Loucy (cell line): ENCODE measurements around the gene HEATR5B.

Experiments used
- H2AFZ ChIP-seq: fragments of 200-600 bp; sonication (generic); 2 replicates; pipeline ENCODE4 v1.6.0; 2016; ENCODE audit warnings: antibody characterized with exemption, mild to moderate bottlenecking, low read length, moderate library complexity
- H3F3A ChIP-seq: fragments of 200-600 bp; 2 replicates; pipeline ENCODE4 v1.6.0; 2016; ENCODE audit warnings: antibody characterized with exemption, low read depth, mild to moderate bottlenecking
- H3K27me3 ChIP-seq: fragments of 200-600 bp; sonication (generic); 2 replicates; pipeline ENCODE4 v1.6.1; 2014; ENCODE audit warnings: low read length, mild to moderate bottlenecking; ENCODE audit not compliant: insufficient read depth, poor library complexity, severe bottlenecking
- H3K36me3 ChIP-seq: fragments of 200-600 bp; sonication (generic); 2 replicates; pipeline ENCODE4 v1.6.1; 2016; ENCODE audit warnings: low read length; ENCODE audit not compliant: insufficient read depth
- H3K4me1 ChIP-seq: fragments of 200-600 bp; sonication (generic); 2 replicates; pipeline ENCODE4 v1.5.1; 2014; ENCODE audit warnings: low read length, mild to moderate bottlenecking; ENCODE audit not compliant: insufficient read depth, poor library complexity, severe bottlenecking
- H3K4me2 ChIP-seq: fragments of 200-600 bp; sonication (generic); 2 replicates; pipeline ENCODE4 v1.6.0; 2014; ENCODE audit warnings: antibody characterized with exemption, low read length, low read depth, mild to moderate bottlenecking; ENCODE audit not compliant: poor library complexity, severe bottlenecking
- H3K4me3 ChIP-seq: fragments of 200-600 bp; sonication (generic); 2 replicates; pipeline ENCODE4 v1.5.1; 2014; ENCODE audit warnings: low read length, mild to moderate bottlenecking, mixed read lengths; ENCODE audit not compliant: poor library complexity, severe bottlenecking
- H3K79me2 ChIP-seq: fragments of 200-600 bp; sonication (generic); 2 replicates; pipeline ENCODE4 v1.6.1; 2014; ENCODE audit warnings: low read length; ENCODE audit not compliant: insufficient read depth
- H3K9ac ChIP-seq: fragments of 200-600 bp; sonication (generic); 2 replicates; pipeline ENCODE4 v1.6.0; 2014; ENCODE audit warnings: mild to moderate bottlenecking, low read depth, low read length, moderate library complexity; ENCODE audit not compliant: poor library complexity, severe bottlenecking
- H3K9me2 ChIP-seq: fragments of 200-600 bp; sonication (generic); replicated peaks from 2 replicates; pipeline ENCODE4 v1.6.1; 2016; ENCODE audit warnings: low read depth, low read length, mixed read lengths
- H3K9me3 ChIP-seq: fragments of 200-600 bp; sonication (generic); 2 replicates; pipeline ENCODE4 v1.6.1; 2014; ENCODE audit warnings: mild to moderate bottlenecking, antibody characterized with exemption, low read length, low read depth; ENCODE audit not compliant: insufficient read depth
- H4K20me1 ChIP-seq: fragments of 200-600 bp; sonication (generic); 2 replicates; pipeline ENCODE4 v1.6.0; 2014; ENCODE audit warnings: antibody characterized with exemption, low read length, mild to moderate bottlenecking; ENCODE audit not compliant: insufficient read depth, poor library complexity, severe bottlenecking
- CTCF ChIP-seq: fragments of 200-600 bp; sonication (generic); conservative IDR thresholded peaks from 2 replicates; pipeline ENCODE4 v1.5.1; 2014; ENCODE audit warnings: mild to moderate bottlenecking, antibody characterized with exemption, low read length
- EZH2phosphoT487 ChIP-seq: fragments of 200-600 bp; IDR thresholded peaks from 2 replicates; pipeline ENCODE4 v1.6.1; 2018; ENCODE audit warnings: antibody characterized with exemption, mild to moderate bottlenecking, moderate library complexity, borderline replicate concordance

HEATR5B gene

GRCh38 chr2:36967236-36967876, 116.8 kb downstream of the HEATR5B start:
- H3K4me3 ChIP-seq, result peak overlapping the region; percentile 86
- H4K20me1 ChIP-seq, result peaks cover 11% of the 10 kb centered on the region
- H3K9ac ChIP-seq, result peak overlapping the region; percentile 85
- no peaks in the 10 kb centered on the region for H3K9me2 ChIP-seq
- no peaks in the 10 kb centered on the region for H3K27me3 ChIP-seq
- peaks cover 41% of the 10 kb centered on the region for H3K4me1 ChIP-seq
- H3F3A ChIP-seq, result no peaks in the 10 kb centered on the region
- H3K4me2 ChIP-seq, result peak overlapping the region; percentile 82
- peaks cover 37% of the 10 kb centered on the region for H3K79me2 ChIP-seq
- H3K36me3 ChIP-seq, result no peaks in the 10 kb centered on the region
- no peaks in the 10 kb centered on the region for H3K9me3 ChIP-seq
- H2AFZ ChIP-seq, result peak overlapping the region; percentile 81
- no peak for TF ChIP-seq CTCF
- TF ChIP-seq EZH2phosphoT487, result no peak

GRCh38 chr2:36966370-36967235, 117.6 kb downstream of the HEATR5B start, which contains the start of gene STRN:
Gene STRN (minus strand): TSS chr2:36966536. CDS start chr2:36966463, 73 bp downstream.
- H3K9me3 ChIP-seq, result no peaks in the 10 kb centered on the region
- H3F3A ChIP-seq, result no peaks in the 10 kb centered on the region
- H3K36me3 ChIP-seq, result no peaks in the 10 kb centered on the region
- peaks cover 14% of the 10 kb centered on the region for H4K20me1 ChIP-seq
- peak within 1 kb of the TSS; percentile 88 for H3K4me2 ChIP-seq
- TF ChIP-seq EZH2phosphoT487, result no peak
- TF ChIP-seq CTCF, result no peak
- peak within 1 kb of the TSS; percentile 85 for H3K9ac ChIP-seq
- peak within 1 kb of the TSS; percentile 81 for H2AFZ ChIP-seq
- no peaks in the 10 kb centered on the region for H3K27me3 ChIP-seq
- peak within 1 kb of the TSS; percentile 91 for H3K4me3 ChIP-seq
- H3K79me2 ChIP-seq, result peaks cover 44% of the 10 kb centered on the region
- peaks cover 48% of the 10 kb centered on the region for H3K4me1 ChIP-seq
- no peaks in the 10 kb centered on the region for H3K9me2 ChIP-seq

DNA sequence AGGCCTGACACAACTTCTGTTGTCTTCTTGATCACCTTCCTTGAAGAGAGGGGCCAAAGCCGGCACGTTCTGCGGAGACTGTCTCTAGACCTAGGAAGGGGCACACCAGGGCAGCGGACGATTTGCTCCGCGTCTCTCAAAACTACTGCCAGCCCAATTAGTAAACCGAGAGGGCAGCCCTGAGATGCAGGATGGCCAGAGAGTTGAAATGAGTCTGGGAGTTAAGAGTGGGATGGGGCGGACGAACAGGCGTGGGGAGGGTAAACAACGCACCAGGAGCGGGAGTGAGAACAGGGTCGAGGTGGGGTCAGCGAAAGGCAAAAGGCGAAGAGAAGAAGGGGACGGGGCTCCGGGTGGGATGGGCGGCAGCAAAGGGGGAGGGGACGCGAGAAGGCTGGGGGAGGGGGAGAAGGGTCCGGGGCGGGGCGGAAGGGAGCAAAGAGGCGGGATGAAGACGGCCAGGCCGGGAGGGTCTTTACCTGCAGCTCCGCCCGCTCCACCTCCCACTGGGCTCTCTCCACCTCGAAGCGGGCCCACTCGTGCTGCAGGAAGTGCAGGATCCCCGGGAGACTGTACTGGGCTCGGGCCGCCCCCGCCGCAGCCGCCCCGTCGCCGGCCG, 118.3 kb downstream of the HEATR5B start:
- H3K79me2 ChIP-seq, result peaks cover 52% of the 10 kb centered on the region
- TF ChIP-seq CTCF, result no peak
- TF ChIP-seq EZH2phosphoT487, result no peak
- peaks cover 17% of the 10 kb centered on the region for H4K20me1 ChIP-seq
- H3K4me3 ChIP-seq, result peak overlapping the region; percentile 91
- H3K4me1 ChIP-seq, result peaks cover 49% of the 10 kb centered on the region
- H3K9ac ChIP-seq, result peak overlapping the region; percentile 78
- no peaks in the 10 kb centered on the region for H3K27me3 ChIP-seq
- no peaks in the 10 kb centered on the region for H3K36me3 ChIP-seq
- peak overlapping the region; percentile 88 for H3K4me2 ChIP-seq
- peak overlapping the region; percentile 67 for H2AFZ ChIP-seq
- no peaks in the 10 kb centered on the region for H3F3A ChIP-seq
- H3K9me2 ChIP-seq, result no peaks in the 10 kb centered on the region
- no peaks in the 10 kb centered on the region for H3K9me3 ChIP-seq
